Sigmoid colon (tissue), 4 donors: ENCODE data around the gene DLAT.

Experiments
- CTCF ChIP-seq, 4 experiments: fragments of 450-650 bp in 3 of 4; fragments of 200-600 bp in 1 of 4; IDR thresholded peaks; one replicate each; pipeline ENCODE4 v1.5.1; 2016 to 2019; ENCODE audit warnings: antibody characterized with exemption in 4 of 4, mild to moderate bottlenecking in 3 of 4, moderate library complexity in 2 of 4
- EP300 ChIP-seq, 4 donors: sonication (generic); formaldehyde crosslinking; IDR thresholded peaks; one replicate each; pipeline ENCODE4 v1.6.1; 2017; ENCODE audit warnings: antibody characterized with exemption in 4 of 4
- POLR2A ChIP-seq, 2 donors: fragments of 450-650 bp; IDR thresholded peaks; one replicate each; pipeline ENCODE4 v1.6.1; 2016; ENCODE audit warnings: antibody characterized with exemption in 2 of 2, mild to moderate bottlenecking in 2 of 2, moderate library complexity in 2 of 2
- POLR2AphosphoS5 ChIP-seq, 4 donors: sonication (generic); formaldehyde crosslinking; IDR thresholded peaks; one replicate each; pipeline ENCODE4 v1.6.1; 2017; ENCODE audit warnings: antibody characterized with exemption in 4 of 4

GRCh38 chr11:111992206-111992855, 32.9 kb upstream of the DLAT start:
- TF ChIP-seq CTCF (IDR thresholded peaks at IDR 0.05): no peak
- no peak for TF ChIP-seq POLR2AphosphoS5 (IDR thresholded peaks at IDR 0.05)
- no peak for TF ChIP-seq POLR2A (IDR thresholded peaks at IDR 0.05)
- no peak for TF ChIP-seq EP300 (IDR thresholded peaks at IDR 0.05)
